Choroid plexus epithelial cell (primary cell): ENCODE results near the gene ABHD1.

Experiments used
- DNase-seq: peaks from one replicate; pipeline ENCODE4 v3.0.0-alpha.2; 2010; ENCODE audit warnings: low read depth
- H3K4me3 ChIP-seq: 2 replicates; pipeline ENCODE4 v1.5.1; 2011; ENCODE audit warnings: low read depth, mild to moderate bottlenecking, control low read depth, low read length, moderate library complexity
- CTCF ChIP-seq: conservative IDR thresholded peaks from 2 replicates; pipeline ENCODE4 v1.5.1; 2011; ENCODE audit warnings: low read depth, mild to moderate bottlenecking, control low read depth, inconsistent platforms, low read length, moderate library complexity

ABHD1 gene

GRCh38 chr2:27095427-27095744 is 28.2 kb upstream of the ABHD1 start:
- no peak overlapping the region for H3K4me3 ChIP-seq
- DNase-seq: no peak
- TF ChIP-seq CTCF: no peak

- DNase-seq: peak; percentile 80
- peak overlapping the region; percentile 54 for H3K4me3 ChIP-seq
- TF ChIP-seq CTCF: no peak
These were observed 27.6 kb upstream of the ABHD1 start for GRCh38 chr2:27095745-27096651.

GRCh38 chr2:27096748-27097297 is 26.8 kb upstream of the ABHD1 start:
- no peak overlapping the region for H3K4me3 ChIP-seq

GRCh38 chr2:27097341-27097740 is 26.3 kb upstream of the ABHD1 start:
- H3K4me3 ChIP-seq: no peak overlapping the region
- no peak for TF ChIP-seq CTCF
- no peak for DNase-seq

More at GRCh38 chr2:27096748-27097297, 26.8 kb upstream of the ABHD1 start:
- no peak for TF ChIP-seq CTCF
- no peak for DNase-seq

GRCh38 chr2:27099334-27099955 is 24.2 kb upstream of the ABHD1 start:
- DNase-seq: no peak
- TF ChIP-seq CTCF: no peak
- H3K4me3 ChIP-seq: no peak overlapping the region

GRCh38 chr2:27100036-27100435 is 23.6 kb upstream of the ABHD1 start:
- no peak for TF ChIP-seq CTCF
- no peak overlapping the region for H3K4me3 ChIP-seq

More at GRCh38 chr2:27100036-27100435, 23.6 kb upstream of the ABHD1 start:
- DNase-seq: no peak
